ENCODE measurements around the gene WHRN. TPM values are rescaled to one million over a fixed set of nuclear protein-coding genes. Genes with fewer than 3 reads are reported as not detected.

The WHRN gene
- total RNA-seq, 4 donors from 2014 or later, result 8.1 to 12.6 (median 10.7) TPM

DNA sequence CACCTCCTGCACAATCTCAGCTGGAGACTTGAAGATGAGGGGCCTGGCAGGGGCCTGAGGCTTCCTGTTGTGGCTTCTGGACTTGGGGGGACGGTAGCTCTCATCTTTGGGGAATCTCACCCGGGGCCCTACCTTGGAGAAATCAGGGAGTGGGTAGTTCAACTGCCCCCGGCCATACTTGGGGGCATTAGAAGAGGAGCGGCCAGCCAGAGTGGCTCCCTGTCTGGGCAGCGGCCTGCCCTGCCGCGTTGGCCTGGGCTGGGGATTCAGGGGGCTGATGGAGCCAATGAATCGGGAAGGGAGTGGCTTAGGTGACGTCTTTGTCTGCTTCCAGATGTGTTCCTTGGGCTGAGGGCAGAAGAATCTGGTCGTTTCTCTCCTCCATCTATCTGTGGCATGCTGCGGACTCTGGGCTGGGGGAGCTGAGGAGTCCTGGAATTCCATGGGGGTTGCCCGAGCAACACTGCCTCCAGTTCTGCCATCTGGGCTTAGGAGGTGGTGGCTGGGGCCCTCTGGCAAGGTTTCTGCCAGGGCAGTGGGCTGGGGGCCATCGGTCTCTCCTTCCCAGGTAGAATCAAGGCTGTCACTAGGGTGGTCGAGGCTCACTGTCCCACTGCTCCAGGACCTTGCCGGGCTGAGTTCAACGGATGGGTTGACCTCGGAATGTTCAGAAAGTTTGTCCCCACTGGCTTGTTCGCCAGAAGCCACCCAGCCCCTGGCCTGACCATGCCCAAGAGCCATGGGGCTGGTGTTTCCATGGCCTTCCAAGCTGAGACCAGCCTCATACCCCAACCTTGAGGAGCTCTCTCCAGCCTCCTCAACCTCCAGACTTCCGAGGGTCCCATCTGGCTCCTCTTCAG lies 128.5 kb downstream of the WHRN start:
- Histone ChIP-seq H3K9me3 (no peaks in the 10 kb centered on the region), H3K4me1 (peaks cover 12 to 22% (median 16%) of the 10 kb centered on the region in 4 donors), H3K27ac (replicated peaks in 1 of 4) (no peak overlapping the region), H3K4me3 (no peak overlapping the region), H3K36me3 (peaks cover 9 to 82% (median 49%) of the 10 kb centered on the region in 4 donors), H3K27me3 (no peaks in the 10 kb centered on the region)
- 94% methylated on average over 16 of the region's 19 CpGs for WGBS
- intact Hi-C loops (cut with DNase I), result no loop called here
- no peak for TF ChIP-seq POLR2AphosphoS5 (IDR thresholded peaks at IDR 0.05)
- no peak for TF ChIP-seq POLR2A (IDR thresholded peaks at IDR 0.05; ENCODE audit: low read depth)
- TF ChIP-seq EP300 (IDR thresholded peaks at IDR 0.05), result no peak
- TF ChIP-seq, protein P1, sequence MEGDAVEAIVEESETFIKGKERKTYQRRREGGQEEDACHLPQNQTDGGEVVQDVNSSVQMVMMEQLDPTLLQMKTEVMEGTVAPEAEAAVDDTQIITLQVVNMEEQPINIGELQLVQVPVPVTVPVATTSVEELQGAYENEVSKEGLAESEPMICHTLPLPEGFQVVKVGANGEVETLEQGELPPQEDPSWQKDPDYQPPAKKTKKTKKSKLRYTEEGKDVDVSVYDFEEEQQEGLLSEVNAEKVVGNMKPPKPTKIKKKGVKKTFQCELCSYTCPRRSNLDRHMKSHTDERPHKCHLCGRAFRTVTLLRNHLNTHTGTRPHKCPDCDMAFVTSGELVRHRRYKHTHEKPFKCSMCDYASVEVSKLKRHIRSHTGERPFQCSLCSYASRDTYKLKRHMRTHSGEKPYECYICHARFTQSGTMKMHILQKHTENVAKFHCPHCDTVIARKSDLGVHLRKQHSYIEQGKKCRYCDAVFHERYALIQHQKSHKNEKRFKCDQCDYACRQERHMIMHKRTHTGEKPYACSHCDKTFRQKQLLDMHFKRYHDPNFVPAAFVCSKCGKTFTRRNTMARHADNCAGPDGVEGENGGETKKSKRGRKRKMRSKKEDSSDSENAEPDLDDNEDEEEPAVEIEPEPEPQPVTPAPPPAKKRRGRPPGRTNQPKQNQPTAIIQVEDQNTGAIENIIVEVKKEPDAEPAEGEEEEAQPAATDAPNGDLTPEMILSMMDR (IDR thresholded peaks at IDR 0.05), result no peak
- DNase-seq (ENCODE audit: extremely low spot score), result no peak

DNA sequence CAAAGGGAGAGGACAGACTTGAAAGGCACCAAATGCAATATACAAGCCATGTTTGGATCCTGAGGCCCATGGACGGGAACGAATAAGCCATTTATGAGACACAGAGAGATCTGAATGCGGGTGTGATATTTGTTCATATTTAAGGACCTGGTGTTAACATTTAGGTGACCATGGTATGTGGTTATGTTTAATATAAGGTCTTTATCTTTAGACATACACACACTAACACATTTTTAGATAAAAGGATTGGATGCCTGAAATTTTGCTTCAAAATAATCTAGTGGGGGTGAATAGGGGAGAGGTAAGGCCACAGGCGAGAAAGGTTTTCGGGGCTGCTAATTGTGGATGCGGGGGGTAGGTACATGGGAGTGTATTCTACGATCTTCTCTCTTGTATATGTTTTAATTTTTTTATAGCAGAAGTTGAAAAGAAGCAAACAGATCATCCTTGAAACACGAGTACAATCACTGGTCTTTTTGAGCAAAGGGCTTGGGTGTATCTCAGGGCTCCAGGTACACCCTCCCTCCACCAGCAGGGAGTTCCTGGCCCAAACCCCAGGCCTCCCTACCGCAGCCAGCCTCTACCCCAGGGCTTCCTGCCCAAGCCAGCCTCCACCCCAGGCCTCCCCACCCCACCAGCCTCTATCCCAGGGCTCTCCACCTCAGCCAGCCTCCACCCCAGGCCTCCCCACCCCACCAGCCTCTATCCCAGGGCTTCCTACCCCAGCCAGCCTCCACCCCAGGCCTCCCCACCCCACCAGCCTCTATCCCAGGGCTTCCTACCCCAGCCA lies 129.7 kb downstream of the WHRN start:
- intact Hi-C loops (cut with DNase I), result no loop called here
- no peaks in the 10 kb centered on the region for H3K9me3 ChIP-seq
- 87% methylated on average over 9 of the region's 9 CpGs for WGBS
- no peak for TF ChIP-seq POLR2A (IDR thresholded peaks at IDR 0.05; ENCODE audit: low read depth)
- DNase-seq (ENCODE audit: extremely low spot score), result no peak
- peaks cover 14 to 27% (median 19%) of the 10 kb centered on the region in 4 donors for H3K4me1 ChIP-seq
- no peak overlapping the region for H3K4me3 ChIP-seq
- H3K36me3 ChIP-seq, result peaks cover 9 to 74% (median 43%) of the 10 kb centered on the region in 4 donors
- no peak overlapping the region for H3K27ac ChIP-seq (replicated peaks in 1 of 4)
- H3K27me3 ChIP-seq, result no peaks in the 10 kb centered on the region

DNA sequence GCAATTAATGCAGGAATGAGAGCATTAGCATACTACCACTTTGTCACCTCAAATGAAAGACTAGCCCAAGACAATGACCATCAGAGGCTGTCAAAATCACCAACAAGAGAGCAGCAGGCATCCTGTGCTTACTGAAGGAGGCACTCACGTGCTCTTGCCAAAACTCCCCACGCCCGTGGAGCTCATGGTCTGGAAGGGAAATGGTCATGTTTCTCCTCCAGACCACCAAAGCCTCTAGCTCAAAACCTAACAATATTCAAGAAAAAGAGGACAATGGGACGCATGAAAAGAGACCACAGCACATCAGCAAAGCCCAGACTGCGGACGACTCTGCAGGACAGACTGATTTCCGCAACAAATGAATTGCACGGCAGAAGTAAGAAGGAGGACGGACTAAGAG lies 130.3 kb downstream of the WHRN start:
- 83% methylated on average over 9 of the region's 9 CpGs for WGBS
- intact Hi-C loops (cut with DNase I), result no loop called here
- no peak overlapping the region for H3K4me3 ChIP-seq
- H3K27me3 ChIP-seq, result no peaks in the 10 kb centered on the region
- no peak overlapping the region for H3K27ac ChIP-seq (replicated peaks in 1 of 4)
- no peak for DNase-seq (ENCODE audit: extremely low spot score)
- no peaks in the 10 kb centered on the region for H3K9me3 ChIP-seq
- H3K36me3 ChIP-seq, result peaks cover 9 to 73% (median 39%) of the 10 kb centered on the region in 4 donors
- peaks cover 14 to 27% (median 21%) of the 10 kb centered on the region in 4 donors for H3K4me1 ChIP-seq
- TF ChIP-seq POLR2A (IDR thresholded peaks at IDR 0.05; ENCODE audit: low read depth) (no peak), EP300 (IDR thresholded peaks at IDR 0.05) (no peak), POLR2AphosphoS5 (IDR thresholded peaks at IDR 0.05) (no peak)
- TF ChIP-seq, protein P1 (IDR thresholded peaks at IDR 0.05), result no peak

DNA sequence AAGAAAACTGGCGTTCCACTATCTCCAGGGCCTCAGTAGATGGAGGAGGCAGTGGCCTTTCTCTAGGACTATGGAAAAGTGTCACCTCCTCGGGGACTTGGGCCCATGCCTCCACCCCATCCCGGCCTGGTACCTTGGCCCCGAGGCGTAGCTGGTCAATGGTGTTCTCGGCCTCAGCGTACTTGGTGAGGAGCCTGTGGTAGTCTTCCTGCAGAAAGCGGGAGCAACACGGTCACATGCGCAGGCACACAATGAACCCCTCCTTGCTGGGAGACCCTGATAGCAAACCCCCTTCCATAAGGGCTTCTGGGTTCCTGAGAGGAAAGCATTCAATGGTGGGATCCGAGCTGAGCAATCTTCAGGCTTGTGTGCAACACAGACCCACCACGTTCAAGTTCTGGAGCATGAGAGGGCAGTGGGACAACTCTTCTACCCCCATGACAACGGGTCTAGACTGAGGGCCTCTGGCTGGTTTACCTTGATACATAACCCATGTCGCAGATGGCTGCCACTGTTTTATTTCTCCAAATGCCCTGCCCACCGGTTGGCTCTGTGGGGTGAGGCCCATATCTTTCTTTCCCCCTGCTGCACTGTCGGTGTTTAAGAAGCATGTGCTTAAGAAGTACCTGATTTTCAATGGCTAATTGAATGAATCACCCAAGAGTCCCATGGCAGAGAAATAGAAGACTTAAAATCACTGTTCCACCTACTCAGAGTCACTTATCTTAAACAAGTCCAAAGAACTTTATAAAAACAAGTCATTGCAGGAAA lies 131.1 kb downstream of the WHRN start:
- intact Hi-C loops (cut with DNase I), result no loop called here
- no peak overlapping the region for H3K4me3 ChIP-seq
- 86% methylated on average over 9 of the region's 16 CpGs for WGBS

More for the DNA sequence above, 131.1 kb downstream of the WHRN start:
- no peak for TF ChIP-seq POLR2AphosphoS5 (IDR thresholded peaks at IDR 0.05)
- no peak for TF ChIP-seq POLR2A (IDR thresholded peaks at IDR 0.05; ENCODE audit: low read depth)
- no peak for TF ChIP-seq EP300 (IDR thresholded peaks at IDR 0.05)
- TF ChIP-seq, protein P1 (IDR thresholded peaks at IDR 0.05), result no peak
- Histone ChIP-seq H3K9me3 (no peaks in the 10 kb centered on the region), H3K27me3 (no peaks in the 10 kb centered on the region), H3K27ac (replicated peaks in 1 of 4) (no peak overlapping the region), H3K36me3 (peaks cover 9 to 72% (median 33%) of the 10 kb centered on the region in 4 donors), H3K4me1 (peaks cover 14 to 27% (median 21%) of the 10 kb centered on the region in 4 donors)
- DNase-seq (ENCODE audit: extremely low spot score), result no peak
